ENCODE data around the gene XPO4.
"Not testable (repeated sequence)": the region's sequence is repeated elsewhere in the genome, so short reads cannot be mapped to it uniquely, and the experiment has no call there.

Gene XPO4

DNA sequence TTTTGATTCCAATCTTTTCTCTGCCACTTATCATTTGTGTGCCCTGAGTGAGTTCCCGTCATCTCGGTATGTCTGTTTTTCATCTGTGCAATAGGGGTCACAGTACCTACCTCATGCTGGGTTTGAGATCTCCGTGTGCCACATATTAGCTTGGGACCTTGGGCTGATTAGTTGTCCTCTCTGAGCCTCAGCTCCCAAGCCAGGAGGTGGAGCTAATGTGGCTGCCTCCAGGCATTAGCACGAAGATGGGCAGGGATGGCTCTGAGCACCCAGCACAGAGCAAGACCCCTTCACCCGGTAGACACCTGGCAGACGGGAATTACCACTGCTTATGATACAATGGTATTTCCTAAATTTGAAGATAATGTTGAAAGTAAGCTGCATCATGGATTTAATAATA, 35.8 kb upstream of the XPO4 start:
- DNase-seq = no peak
- H3K27me3 ChIP-seq = peaks cover 12% of the 10 kb centered on the region
- H3K4me1 ChIP-seq = no peaks in the 10 kb centered on the region
- no peaks in the 10 kb centered on the region for H3K36me3 ChIP-seq
- TF ChIP-seq, protein P1, sequence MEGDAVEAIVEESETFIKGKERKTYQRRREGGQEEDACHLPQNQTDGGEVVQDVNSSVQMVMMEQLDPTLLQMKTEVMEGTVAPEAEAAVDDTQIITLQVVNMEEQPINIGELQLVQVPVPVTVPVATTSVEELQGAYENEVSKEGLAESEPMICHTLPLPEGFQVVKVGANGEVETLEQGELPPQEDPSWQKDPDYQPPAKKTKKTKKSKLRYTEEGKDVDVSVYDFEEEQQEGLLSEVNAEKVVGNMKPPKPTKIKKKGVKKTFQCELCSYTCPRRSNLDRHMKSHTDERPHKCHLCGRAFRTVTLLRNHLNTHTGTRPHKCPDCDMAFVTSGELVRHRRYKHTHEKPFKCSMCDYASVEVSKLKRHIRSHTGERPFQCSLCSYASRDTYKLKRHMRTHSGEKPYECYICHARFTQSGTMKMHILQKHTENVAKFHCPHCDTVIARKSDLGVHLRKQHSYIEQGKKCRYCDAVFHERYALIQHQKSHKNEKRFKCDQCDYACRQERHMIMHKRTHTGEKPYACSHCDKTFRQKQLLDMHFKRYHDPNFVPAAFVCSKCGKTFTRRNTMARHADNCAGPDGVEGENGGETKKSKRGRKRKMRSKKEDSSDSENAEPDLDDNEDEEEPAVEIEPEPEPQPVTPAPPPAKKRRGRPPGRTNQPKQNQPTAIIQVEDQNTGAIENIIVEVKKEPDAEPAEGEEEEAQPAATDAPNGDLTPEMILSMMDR (IDR thresholded peaks at IDR 0.05; ENCODE audit: low read depth, low read length) = no peak
- H3K4me3 ChIP-seq (ENCODE audit: low read depth, low read length) = no peak overlapping the region
- H3K9me3 ChIP-seq = no peaks in the 10 kb centered on the region

DNA sequence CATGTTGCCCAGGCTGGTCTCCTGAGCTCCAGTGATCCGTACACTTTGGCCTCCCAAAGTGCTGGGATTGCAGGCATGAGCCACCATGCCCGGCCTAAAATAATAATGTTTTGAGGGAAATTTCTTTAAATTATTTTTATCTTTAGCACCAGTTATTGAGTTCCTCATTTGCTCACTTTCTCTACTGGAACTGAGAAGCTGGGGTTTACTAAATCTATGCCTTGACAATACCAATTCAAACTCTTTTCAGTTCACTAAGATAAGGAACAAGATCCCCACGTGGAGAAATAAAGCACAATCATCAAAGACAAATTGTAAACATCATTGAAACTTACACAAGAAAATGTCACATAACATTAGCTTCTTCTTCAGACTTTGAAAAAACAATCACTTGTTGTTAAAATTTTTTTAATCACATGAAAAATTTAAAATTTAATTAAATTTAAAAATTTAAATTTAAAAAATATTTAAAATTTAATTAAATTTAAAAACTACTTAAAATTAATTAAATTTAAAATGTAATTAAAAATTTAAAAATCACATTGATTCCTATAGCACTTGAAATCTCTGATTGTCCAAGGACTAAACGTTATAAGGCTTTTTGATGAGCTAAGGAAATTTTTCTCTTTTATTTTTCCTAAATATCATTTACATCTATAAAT, 25.2 kb upstream of the XPO4 start:
- Histone ChIP-seq H3K4me1 (no peaks in the 10 kb centered on the region; the same call in 1 of the 2 replicates), H3K4me3 (ENCODE audit: low read depth, low read length) (no peak overlapping the region), H3K36me3 (no peaks in the 10 kb centered on the region), H3K27me3 (no peaks in the 10 kb centered on the region), H3K9me3 (no peaks in the 10 kb centered on the region)
- no peak for DNase-seq
- TF ChIP-seq, protein P1 (IDR thresholded peaks at IDR 0.05; ENCODE audit: low read depth, low read length) = no peak

DNA sequence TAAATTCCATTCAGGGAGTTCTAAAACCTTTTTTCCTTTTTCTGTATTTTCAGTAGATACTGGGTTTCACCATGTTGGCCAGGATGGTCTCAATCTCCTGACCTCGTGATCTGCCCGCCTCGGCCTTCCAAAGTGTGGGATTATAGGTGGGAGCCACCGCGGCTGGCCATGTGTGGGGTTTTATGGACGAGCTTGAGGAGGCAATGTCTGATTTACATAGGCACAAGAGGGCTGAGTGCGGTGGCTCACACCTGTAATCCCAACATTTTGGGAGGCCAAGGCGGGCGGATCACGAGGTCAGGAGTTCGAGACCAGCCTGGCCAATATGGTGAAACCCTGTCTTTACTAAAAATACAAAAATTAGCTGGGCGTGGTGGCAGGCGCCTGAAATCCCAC, 22.8 kb upstream of the XPO4 start:
- H3K27me3 ChIP-seq; DNase-seq; H3K36me3 ChIP-seq; H3K4me3 ChIP-seq (ENCODE audit: low read depth, low read length); H3K9me3 ChIP-seq; H3K4me1 ChIP-seq: not testable (repeated sequence)

DNA sequence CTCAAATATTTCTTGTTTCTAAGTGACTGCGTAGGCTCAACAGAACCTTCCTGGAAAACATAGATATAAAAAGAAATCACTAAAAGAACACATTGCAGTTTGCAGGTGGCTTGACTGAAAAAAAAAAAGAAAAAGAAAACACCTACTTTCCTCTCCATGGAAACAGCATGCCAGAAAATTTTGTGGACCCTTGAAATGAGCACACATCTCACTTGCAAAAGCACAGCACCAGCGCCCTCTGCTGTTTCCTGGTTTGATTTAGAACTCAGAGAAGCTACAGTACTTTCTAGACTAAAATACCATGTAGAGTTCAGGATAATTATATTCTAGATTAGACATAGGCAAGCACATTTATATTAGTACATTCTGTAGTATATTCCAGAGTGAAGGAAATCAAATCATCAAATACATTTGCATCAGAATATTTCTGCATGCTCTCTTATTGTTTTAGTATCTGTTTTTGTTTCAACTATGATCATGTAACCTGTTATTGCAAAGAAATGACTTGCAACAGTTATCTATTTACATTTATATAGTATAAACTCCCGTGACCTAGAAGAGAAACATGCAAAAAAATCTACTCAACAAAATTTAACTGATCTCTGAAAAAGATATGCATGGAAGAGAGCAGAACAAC, 22.3 kb upstream of the XPO4 start:
- Histone ChIP-seq H3K9me3 (no peaks in the 10 kb centered on the region), H3K4me3 (ENCODE audit: low read depth, low read length) (no peak overlapping the region), H3K36me3 (no peaks in the 10 kb centered on the region), H3K27me3 (no peaks in the 10 kb centered on the region), H3K4me1 (no peaks in the 10 kb centered on the region; the same call in 1 of the 2 replicates)
- peak; percentile 91 for DNase-seq
- TF ChIP-seq, protein P1 (IDR thresholded peaks at IDR 0.05; ENCODE audit: low read depth, low read length) = peak; percentile 92

DNA sequence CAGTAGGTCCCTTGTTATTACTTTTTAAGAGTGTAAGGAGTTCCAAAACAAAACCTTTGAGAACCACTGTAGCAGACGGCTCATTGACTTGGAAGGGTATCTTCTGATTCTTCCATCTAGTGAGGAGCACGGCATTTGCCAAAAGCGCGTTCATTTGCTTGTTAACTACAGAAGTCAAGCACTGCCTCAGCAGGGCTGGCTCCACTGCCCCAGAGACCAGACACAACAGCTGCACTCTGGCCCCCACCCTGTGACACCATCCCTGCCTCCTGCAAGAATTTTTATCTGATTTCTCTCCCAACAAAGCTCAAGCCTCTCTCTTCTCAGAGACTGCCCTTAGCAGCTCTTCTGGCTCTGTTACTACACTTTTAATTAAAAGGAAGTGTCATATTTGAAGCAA, 20.7 kb upstream of the XPO4 start:
- TF ChIP-seq, protein P1 (IDR thresholded peaks at IDR 0.05; ENCODE audit: low read depth, low read length) = no peak
- H3K9me3 ChIP-seq = no peaks in the 10 kb centered on the region

DNA sequence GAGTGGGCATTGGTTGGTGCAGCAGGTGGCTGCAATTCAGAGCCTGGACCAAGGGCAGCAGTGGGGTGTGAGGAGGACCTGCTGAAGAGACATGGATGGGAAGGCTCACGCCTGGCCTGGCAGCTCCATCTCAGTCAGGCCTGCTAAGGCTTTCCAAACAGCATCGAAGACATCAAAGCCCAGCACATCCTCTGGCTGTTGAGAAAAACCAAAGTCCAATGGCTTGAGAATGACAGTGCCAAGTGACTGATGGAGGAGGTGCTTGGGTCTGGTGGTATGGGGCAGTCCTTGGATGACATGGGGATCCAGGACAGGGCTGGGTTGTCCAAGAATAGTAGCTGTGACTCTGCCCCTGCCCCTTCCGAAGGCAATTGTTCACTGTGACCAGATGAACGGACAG, 19.0 kb upstream of the XPO4 start:
- Histone ChIP-seq H3K9me3 (no peaks in the 10 kb centered on the region), H3K27me3 (no peaks in the 10 kb centered on the region), H3K4me3 (ENCODE audit: low read depth, low read length) (no peak overlapping the region), H3K36me3 (no peaks in the 10 kb centered on the region), H3K4me1 (no peaks in the 10 kb centered on the region; the same call in 1 of the 2 replicates)
- DNase-seq = no peak
- TF ChIP-seq, protein P1 (IDR thresholded peaks at IDR 0.05; ENCODE audit: low read depth, low read length) = no peak

More for the DNA sequence above, 20.7 kb upstream of the XPO4 start:
- peak; percentile 28 for DNase-seq
- H3K4me1 ChIP-seq = no peaks in the 10 kb centered on the region; the same call in 1 of the 2 replicates
- no peaks in the 10 kb centered on the region for H3K36me3 ChIP-seq
- no peaks in the 10 kb centered on the region for H3K27me3 ChIP-seq
- H3K4me3 ChIP-seq (ENCODE audit: low read depth, low read length) = no peak overlapping the region

DNA sequence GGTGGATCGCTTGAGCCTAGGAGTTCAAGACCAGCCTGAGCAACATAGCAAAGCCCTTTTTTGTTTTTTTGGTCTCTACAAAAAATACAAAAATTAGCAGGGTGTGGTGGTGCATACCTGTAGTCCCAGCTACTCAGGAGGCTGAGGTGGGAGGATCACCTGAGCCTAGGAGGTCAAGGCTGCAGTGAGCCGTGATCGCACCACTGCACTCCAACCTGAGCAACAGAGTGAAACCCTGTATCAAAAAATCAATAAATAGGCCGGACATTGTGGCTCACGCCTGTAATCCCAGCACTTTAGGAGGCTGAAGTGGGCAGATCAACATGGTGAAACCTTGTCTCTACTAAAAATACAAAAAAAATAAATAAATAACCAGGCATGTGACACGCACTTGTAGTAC, 13.1 kb upstream of the XPO4 start:
- H3K36me3 ChIP-seq; H3K4me1 ChIP-seq; H3K9me3 ChIP-seq; H3K27me3 ChIP-seq; DNase-seq; H3K4me3 ChIP-seq (ENCODE audit: low read depth, low read length): not testable (repeated sequence)
